Ureter (tissue), 1 donor: Measurements from ENCODE around the gene RADIL. TPM values are rescaled to one million over a fixed set of nuclear protein-coding genes. Genes with fewer than 3 reads are reported as not detected.
A peak's percentile ranks its signal among the peaks of the same experiment; 100 is the strongest.

ENCODE experiments used
- DNase-seq: peaks from one replicate; pipeline ENCODE4 v3.0.0-alpha.2; 2020; ENCODE audit warnings: low spot score
- total RNA-seq: library from RNA; stranded (reverse); gene quantifications from one replicate; pipeline ENCODE4 v1.2.4, GENCODE V29; 2023
- donor health status: DM: yes; HTN: yes; CAD: no.

The RADIL gene
- total RNA-seq, 1 donor from 2014 or later: 4.7 TPM

DNA sequence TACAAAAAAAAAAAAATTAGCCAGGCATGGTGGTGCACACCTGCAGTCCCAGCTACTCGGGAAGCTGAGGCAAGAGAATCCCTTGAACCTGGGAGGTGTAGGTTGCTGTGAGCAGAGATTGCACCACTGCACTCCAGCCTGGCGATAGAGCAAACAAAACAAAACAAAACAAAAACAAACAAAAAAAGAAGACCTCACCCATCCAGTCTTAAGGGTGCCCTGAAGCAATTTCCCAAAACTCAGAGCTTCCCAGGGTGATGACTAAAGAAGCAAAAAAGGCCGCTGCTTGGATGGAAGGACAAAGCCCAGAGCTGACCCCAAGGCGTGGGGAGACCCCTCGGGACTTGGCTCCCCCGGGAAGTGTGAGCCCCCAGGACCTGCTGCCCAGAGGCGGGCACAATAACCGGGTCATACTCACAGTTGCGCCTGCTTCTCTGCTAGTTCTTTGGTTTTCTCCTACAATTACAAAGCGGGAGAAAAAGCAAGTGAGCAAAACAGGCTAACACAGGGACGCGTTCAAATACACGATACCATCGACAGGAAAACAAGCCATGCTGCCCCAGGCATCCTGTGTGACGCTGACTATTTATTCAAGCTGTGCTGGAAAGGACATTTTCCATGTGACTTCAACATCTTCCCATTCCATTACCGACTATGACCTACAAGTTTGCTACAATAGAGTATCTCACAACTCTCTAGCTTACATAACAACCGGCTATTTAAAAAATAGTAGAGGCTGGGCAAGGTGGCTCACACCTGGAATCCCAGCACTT, 51.6 kb downstream of the RADIL start:
- no peak for DNase-seq

DNA sequence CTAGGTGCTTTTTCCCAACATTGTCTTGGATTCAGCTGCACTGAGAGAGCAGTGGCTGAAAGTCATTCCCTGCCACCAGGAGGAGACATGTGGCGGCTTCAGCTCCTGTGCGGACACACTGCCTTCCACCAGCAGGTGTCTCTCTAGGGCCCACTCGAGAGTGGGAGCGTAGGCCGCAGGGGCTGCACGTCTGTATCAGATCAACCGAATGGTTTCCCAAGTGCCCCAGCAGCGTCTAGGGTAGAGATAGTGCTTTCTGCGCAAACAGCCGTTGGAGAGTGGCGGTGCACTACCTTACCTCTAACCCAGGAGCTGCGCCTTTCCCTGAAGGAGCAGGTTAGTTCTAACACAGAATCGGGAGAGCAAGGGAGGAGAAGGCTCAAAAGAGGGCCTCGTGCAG, 53.3 kb downstream of the RADIL start:
- DNase-seq: peak; percentile 67

DNA sequence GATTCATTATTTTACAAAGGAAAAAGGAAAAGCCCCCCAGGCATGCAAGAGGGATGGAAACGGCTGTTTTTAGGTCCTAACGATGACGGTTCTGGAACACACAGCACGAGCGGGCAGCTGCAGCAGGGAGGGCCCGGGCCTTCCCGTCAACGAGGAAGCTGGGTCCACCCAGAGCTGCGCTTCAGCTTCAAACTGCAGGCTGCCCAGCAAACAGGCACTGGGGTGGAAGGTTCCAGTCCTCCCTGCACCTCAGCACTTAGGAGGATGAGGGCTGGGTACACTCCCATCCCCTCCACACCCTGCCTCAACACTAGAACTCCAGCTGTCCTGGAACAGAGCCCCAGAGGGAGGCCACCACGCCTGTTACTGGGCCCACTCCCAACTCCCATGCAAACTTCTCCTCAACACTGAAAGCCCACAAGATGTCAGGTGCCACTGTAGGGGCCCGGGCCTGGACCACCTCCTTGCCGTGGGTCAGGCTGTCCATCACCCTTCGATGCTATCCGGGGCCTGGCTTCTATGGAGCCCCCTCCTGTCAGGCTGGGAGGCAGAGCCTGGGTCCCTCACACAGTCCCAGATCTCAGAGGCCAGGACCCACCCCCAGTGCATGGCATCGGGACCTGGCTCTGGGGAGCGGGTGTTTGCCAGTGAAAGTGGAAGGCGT, 54.7 kb downstream of the RADIL start:
- DNase-seq: no peak

DNA sequence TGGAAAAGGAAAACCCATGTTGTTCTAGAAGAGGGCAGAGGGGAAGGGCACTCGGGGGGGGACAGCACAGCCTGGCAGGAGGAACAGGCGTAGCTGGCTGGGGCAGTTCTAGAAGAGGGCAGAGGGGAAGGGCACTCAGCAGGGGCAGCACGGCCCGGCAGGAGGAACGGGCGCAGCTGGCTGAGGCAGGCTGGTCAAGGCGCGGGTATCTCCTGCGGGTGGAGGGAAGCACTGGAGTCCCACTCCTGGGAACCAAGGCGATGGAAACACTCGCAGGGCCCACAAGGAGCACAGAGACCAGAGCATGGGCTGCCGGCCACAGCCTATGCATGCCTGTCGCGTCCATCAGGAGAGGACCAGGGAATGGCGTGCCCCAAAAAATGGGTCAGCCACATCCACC, 58.4 kb downstream of the RADIL start:
- DNase-seq: no peak

DNA sequence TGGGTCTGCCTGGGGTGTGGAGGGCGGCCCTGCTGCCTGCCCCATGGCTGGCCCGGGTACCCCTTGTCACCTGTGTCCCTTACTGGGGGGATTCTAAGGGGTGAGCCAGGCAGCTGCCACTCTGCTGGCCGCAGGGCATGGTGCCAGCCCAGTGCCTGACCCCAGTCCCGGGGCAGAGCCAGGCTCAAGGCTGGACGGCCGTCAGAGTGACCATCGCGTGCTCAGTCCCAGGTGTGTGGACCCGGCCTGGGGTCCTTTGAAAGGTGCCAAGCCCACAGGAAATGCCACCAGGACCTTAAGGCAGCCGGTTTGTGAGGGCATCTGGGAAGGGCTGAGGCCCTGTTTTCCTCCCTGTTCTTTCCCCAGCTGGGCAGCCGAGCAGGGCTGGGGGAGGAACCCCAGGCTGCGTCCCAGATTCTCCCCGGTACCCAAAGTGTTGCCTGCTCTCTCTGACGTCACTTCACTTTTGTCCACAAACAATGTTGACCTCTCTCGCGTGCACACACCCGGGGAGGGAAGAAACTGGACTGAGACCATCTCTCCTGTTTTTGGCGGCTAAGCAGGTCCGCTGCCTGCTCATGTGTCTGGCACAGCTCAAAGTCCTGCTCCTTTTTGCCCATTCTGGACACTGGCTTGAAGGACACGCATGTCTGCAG, 59.3 kb downstream of the RADIL start:
- no peak for DNase-seq

DNA sequence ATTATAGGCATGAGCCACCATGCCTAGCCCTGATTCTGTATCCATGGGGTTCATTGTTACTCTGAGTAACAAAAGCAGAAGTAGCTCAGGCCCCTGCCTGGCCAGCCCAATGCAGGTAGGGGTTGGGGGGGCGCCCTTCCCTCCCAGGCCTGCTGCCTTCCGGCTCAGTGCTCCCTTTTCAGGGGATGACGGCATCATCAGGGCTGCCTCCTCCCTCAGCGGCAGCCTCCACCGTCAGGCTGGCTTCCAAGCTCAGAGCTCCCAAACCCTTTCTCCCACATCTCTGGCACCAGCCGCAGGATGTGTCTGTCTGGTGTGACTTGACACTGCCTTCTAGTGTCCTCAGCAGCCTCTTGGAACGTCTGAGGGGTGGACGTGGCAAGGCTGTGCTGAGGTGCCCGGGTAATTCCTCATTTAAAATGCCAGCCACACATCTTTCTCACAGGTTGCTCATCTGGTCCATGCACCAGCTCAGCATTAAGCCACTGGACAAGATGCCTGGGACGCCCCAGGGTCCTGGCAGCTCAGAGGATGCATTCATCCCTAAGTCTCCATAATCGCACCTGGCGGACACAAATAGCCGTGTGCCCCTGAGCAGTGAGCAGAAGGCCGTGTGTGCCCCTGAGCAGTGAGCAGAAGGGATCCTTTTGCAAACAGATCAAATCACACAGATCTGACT, 59.9 kb downstream of the RADIL start:
- no peak for DNase-seq

DNA sequence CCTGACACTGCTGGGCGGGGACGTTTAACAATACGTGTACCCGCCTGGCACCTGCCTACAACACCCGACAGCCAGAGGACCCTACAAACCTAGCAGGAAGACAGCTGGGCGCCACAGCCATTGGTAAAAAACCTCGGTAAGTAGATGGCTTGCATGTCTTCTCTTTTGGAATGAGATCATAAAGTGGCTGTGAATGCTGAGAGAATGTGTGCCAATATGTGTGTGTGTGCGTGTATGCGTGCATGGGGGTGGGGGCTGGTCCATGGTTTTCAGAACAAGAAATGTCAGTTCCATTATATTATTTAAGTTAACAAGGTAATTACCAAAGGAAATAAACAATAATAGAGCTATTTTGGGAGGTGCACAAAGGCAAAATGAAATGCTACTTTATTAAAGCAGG, 60.8 kb downstream of the RADIL start:
- no peak for DNase-seq

DNA sequence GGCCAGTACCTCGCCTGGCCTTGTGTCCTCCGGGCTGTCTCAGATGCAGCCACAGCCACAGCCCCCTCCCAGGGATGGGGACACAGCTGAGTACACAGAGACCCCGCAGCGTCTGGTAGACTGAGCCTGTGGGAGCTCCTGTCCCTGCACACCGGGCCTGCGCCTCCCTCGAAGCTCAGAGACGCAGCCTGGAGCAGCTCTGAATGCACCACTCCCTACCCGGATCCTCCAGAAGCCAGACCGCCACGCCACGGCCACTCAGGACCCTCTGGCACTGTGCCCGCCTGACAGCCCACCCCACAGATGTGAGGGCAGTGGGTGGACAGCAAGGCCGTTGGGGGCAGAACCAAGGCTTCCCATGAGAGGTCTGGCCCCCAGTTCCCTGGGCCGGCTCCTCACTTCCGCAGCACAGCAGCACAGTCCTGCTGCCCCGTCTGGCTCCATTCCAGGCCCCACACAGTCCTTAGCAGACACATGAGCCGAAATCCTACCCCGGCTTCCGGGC, 62.5 kb downstream of the RADIL start:
- DNase-seq: no peak

DNA sequence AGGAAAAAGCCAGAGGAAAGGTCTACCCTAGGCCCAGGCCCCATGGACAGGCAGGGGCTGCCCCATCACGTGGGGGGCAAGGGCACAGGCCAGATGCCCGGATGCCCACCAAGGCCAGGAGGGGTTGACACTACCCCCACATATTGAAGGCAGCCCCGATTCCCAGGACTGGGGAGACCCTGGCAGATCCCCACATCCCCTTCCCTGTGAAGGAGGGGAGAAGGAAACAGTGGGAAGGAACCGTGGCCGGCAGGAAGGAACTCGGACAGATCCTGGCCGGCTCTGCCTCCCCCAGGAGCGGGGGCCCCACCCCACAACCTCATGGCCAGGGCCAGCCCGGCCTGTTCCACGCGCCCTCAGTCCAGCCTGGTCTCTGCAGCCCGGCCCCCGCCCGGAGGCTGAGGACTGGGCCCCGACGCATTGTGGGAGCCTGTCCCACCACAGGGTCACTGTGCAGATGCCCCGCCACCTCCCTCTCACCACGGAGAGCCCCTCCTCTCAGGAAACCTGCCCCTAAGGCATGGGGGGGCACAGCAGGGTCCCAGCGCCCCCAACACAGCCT, 63.0 kb downstream of the RADIL start:
- no peak for DNase-seq

DNA sequence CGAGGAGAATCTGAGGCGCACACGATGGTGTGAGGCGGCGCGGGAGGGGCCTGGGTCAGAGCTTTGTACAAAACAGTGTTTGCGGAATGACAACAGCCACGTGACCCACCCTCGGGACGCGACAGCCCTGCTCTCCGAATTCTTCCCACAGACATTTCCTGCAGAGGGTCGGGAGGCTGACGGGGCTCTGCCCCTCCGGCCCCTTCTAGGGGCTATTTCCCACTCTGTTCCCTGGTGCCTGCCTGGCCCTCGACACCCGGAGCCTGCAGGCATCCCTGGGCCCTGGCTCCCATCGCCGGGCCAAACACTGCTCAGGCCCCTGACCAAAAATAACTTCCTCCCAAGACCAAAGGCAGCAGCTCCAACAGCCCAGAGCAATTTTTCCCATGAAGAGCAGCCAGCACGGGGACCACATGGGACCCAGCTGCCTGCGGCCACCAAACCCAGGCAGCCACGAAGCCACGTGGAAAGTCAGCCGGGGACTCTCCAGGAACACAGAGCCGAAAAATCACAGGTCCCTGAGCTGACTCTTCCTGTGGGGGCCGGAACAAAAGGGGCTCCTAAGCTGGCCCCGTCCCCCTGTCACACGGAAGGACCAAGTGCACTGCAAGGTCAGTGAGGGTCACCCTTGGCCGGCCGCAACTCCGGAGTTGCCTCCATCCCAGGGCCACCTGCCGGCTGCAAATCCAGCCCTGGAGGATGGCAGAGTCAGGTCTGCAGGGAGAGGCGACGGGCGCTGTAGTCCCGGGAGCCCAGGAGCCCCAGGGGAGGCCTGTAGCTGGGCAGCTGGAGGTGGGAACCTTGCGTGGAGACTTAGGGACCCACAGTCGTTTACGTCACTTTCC, 63.7 kb downstream of the RADIL start:
- DNase-seq: no peak

DNA sequence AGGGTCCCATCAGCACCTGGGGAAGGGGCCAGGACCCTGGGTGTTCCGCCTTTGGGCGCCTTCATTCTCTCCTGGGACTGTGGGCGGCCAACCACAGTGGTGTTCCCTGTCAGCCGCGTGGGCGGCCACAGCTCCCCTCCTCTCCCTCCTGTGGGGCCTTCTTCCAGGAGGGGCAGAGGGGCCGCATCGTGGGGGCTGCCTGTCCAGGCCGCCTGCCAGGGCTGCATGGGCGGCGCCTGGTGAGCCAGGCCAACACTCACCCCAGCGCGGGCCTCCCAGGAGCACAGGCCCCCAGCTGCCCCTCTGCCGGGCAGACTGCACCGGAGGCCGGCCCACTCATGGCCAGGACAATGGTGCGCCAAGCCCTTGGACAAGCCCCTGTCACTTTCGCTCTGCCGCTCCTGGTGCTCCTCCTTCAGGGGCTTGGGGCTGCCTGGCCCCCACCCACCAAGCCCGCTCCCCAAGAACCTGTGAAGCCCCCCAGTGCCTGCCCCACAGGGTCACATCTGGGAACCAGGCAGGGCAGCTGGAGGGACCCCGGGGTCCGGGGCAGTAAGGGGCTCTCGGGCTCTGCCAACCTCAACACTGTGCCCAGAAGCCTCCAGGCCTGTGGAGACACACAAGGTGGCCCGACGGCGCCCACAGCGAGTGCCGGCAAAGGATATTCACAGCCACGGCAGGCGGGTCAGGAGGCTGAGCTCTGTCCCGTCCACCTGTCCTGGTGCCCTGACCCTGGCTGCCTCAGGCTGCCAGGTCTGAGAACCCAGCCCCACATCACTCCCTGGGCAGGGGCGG, 65.3 kb downstream of the RADIL start:
- DNase-seq: no peak

DNA sequence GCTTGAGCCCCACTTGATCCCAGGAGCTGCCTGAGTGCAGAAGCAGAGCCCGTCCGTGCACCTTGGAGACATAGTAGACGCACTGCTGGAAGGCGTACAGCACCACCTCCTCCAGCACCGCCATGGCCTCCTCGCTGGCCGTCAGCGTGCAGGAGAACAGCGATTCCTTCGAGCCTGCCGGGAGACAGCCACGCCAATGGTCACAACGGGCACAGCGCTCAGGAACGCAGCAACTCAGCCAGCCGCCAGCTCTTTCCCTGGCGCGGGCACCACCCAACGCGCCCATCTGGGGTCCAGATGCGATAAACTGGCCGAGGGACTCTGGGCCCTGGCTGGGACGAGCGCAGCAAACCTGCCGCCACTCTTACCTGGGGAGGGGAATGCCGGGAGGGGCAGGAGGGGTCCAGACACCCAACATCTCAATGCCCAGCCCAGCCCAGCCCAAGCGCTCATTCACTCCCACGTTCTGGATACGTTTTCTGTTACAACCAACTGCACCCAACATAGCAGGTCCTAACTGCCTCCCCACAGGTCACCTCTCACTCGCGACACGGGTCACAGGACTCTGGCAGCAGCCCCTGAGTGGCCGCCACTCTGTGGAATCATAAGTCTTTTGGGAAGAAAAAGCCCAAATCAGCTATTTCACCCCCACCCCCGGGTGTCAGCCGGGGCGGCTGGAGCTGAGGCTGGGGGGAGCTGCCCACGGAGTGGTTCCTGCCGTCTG, 66.2 kb downstream of the RADIL start:
- DNase-seq: no peak

DNA sequence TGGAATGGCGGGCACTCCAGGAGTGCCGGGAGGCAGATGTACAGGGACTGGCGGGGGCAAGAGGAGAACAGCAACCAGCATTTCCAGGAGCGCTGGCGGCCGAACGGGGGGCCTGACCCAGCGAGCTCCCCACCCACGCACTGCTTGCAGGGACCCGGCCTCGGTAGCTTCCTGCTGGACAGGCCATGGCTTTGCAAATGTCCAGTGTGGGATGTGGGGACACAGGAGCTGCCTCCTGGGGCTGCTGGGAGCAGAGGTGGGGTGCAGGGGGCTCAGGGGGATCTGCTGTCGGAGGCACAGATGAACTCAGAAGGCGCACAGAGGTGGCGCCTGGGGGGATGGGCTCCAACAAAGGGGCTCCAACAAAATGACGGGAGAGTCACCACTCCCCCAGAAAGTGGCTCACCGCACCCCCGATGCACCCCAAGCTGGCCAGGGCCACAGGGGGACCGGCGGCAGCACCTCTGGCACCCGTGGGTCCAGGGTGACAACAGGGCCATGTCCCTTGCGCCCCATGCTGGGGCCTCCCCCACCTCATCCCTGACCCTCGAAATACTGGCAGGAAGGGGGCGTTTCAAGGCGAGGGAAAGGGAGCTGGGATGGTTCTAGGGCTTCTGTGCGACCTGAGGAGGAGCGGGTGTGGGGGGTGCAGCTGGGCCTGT, 67.0 kb downstream of the RADIL start:
- DNase-seq: no peak

DNA sequence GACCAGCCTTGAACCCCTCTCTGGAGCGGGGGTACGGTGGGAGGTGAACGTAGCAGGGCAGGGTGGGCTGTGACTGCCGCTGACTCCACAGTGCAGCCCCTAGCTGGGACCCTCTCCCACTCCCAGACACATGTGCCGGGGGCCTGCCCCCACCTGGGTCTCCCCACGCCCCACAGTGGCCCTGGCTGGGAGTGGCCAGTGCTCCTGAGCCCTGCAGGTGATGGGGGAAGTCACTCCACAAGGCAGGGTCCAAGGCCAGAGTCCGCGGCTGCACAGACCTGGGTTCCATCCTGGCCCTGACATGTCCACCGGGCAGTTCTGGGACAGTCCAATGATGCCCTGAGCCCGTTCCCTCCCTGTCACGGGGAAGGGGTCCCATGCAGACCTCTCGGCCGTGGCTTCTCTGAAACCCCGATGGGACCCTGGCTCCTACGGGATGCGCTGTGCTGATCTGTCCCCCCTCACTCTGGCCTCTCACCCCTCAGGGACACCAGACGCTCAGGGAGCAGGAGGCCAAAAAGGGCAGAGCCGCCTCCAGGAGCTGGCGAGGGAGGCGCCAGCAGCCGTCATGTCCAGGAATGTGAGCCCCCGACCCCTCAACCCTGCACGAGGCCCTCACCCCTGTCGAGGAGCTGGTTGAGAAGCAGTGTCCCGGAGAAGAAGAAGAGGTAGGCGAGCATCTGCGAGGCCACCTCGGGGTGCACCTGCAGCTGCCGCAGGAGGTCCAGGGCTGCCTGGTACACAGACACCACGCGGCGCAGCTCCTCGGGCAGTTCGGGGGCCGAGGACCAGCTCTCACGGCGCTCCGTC, 67.7 kb downstream of the RADIL start:
- DNase-seq: no peak

DNA sequence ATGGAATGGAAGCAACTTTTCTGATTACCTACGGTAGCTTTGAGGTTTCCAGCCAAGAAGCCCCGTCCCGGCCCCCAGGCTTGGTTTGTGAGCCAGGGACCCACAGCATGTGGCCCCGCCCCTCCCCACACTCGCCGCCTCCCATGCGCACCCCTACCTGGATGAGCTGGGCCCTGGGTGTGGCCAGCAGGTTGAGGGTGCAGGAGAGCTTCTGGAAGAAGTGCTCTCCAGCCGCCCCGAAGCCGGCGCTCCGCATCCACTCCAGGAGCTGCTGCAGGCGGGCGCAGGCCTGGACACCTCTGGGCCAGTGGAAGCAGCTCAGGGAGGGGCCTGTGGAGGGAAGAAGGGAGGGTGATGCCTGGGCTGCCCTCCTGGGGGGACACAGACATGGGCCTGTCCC, 68.4 kb downstream of the RADIL start:
- no peak for DNase-seq

DNA sequence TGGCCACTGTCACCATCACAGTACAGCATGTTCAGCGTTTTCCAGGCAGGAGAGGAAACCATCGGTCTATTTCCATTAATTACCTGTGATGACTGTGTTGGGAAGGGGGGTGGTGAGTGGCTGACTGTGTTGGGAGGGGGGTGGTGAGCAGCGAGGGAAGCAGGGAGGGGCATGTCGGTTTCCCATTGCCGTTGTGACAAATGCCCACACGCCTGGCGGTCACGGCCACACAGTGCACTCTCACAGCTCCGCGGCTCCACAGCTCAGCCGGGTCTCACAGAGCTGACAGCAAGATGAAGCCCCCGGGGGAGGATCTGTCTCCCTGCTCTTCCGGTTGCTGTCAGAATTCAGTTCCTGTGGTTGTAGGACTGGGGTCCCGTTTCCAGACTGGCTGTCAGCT, 69.1 kb downstream of the RADIL start:
- no peak for DNase-seq

DNA sequence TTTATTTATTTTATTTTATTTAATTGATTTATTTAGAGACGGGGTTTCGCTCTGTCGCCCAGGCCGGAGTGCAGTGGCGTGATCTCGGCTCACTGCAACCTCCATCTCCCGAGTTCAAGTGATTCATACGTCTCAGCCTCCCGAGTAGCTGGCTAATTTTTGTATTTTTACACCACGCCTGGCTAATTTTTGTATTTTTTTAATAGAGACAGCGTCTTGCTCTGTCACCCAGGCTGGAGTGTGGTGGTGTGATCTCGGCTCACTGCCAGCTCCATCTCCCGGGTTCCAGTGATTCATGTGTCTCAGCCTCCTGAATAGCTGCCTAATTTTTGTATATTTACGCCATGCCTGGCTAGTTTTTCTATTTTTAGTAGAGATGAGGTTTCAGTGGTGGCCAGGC, 73.8 kb downstream of the RADIL start:
- DNase-seq: no peak

DNA sequence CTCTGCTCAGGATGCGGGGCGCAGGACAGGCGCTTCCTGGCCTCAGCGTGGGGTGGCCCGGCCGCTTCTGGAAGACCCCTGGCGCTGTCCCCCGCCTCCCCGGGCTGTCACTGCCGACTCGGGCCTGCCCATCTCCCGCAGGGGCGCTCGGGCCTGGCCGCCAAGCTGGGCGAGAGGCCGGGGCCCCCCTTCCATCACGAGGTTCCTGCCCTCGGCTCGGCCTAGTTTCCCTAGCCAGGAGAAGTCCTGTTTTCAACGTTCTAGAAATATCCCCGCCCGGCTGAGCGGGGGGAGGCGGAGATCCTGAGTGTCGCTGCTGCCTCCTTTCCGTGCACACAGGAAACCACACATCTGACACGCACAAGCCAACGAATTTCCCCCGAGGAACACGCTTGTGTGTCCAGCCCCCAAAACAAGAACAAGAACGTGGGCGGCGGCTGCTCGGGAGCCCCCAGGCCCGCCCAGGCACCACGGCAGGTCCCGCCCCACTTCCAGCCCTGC, 74.4 kb downstream of the RADIL start:
- DNase-seq: no peak
